Measurements from ENCODE around the gene FBXL19.

Gene FBXL19

GRCh38 chr16:30963925-30964511 lies 40.6 kb downstream of the FBXL19 start:
- DNase-seq (ENCODE audit: low read depth in 2 of 2, low spot score in 1 of 2) = no peak

GRCh38 chr16:30964574-30965226 lies 41.3 kb downstream of the FBXL19 start:
- DNase-seq (ENCODE audit: low read depth in 2 of 2, low spot score in 1 of 2) = no peak

- DNase-seq (ENCODE audit: low read depth in 2 of 2, low spot score in 1 of 2) = no peak
These were observed 42.1 kb downstream of the FBXL19 start for GRCh38 chr16:30965436-30965835.

GRCh38 chr16:30966033-30966619 lies 42.8 kb downstream of the FBXL19 start:
- DNase-seq (ENCODE audit: low read depth in 2 of 2, low spot score in 1 of 2) = no peak

GRCh38 chr16:30967795-30968194 lies 44.4 kb downstream of the FBXL19 start:
- DNase-seq (ENCODE audit: low read depth in 2 of 2, low spot score in 1 of 2) = no peak

- DNase-seq (ENCODE audit: low read depth in 2 of 2, low spot score in 1 of 2) = no peak
These were observed 46.0 kb downstream of the FBXL19 start for GRCh38 chr16:30969246-30969842.

GRCh38 chr16:30971298-30971697 lies 47.9 kb downstream of the FBXL19 start:
- DNase-seq (ENCODE audit: low read depth in 2 of 2, low spot score in 1 of 2) = no peak

GRCh38 chr16:30972872-30973271 lies 49.5 kb downstream of the FBXL19 start:
- no peak for DNase-seq (ENCODE audit: low read depth in 2 of 2, low spot score in 1 of 2)

- DNase-seq (ENCODE audit: low read depth in 2 of 2, low spot score in 1 of 2) = no peak
These were observed 51.0 kb downstream of the FBXL19 start for GRCh38 chr16:30974348-30974747.

- no peak for DNase-seq (ENCODE audit: low read depth in 2 of 2, low spot score in 1 of 2)
These were observed 53.1 kb downstream of the FBXL19 start for GRCh38 chr16:30976486-30976885.

- DNase-seq (ENCODE audit: low read depth in 2 of 2, low spot score in 1 of 2) = no peak
These were observed 54.1 kb downstream of the FBXL19 start for GRCh38 chr16:30977502-30977901.

GRCh38 chr16:30979170-30980022 lies 56.0 kb downstream of the FBXL19 start:
- no peak for DNase-seq (ENCODE audit: low read depth in 2 of 2, low spot score in 1 of 2)

GRCh38 chr16:30980023-30980371 lies 56.6 kb downstream of the FBXL19 start:
- no peak for DNase-seq (ENCODE audit: low read depth in 2 of 2, low spot score in 1 of 2)

- DNase-seq (ENCODE audit: low read depth in 2 of 2, low spot score in 1 of 2) = no peak
These were observed 57.1 kb downstream of the FBXL19 start for GRCh38 chr16:30980434-30980833.

- no peak for DNase-seq (ENCODE audit: low read depth in 2 of 2, low spot score in 1 of 2)
These were observed 57.6 kb downstream of the FBXL19 start for GRCh38 chr16:30980959-30981358.

- no peak for DNase-seq (ENCODE audit: low read depth in 2 of 2, low spot score in 1 of 2)
These were observed 59.3 kb downstream of the FBXL19 start for GRCh38 chr16:30982548-30983288.

GRCh38 chr16:30983289-30983889 lies 60.0 kb downstream of the FBXL19 start:
- DNase-seq (ENCODE audit: low read depth in 2 of 2, low spot score in 1 of 2) = no peak

- no peak for DNase-seq (ENCODE audit: low read depth in 2 of 2, low spot score in 1 of 2)
These were observed 60.7 kb downstream of the FBXL19 start for GRCh38 chr16:30983898-30984610.

- peak; percentile 45 to 69 for DNase-seq (ENCODE audit: low read depth in 2 of 2, low spot score in 1 of 2)
These were observed 61.5 kb downstream of the FBXL19 start, which contains the start of gene HSD3B7 for GRCh38 chr16:30984669-30985400. Gene HSD3B7 (plus strand): TSS chr16:30985207. CDS start chr16:30985659, 452 bp downstream.

Measured in stimulated activated CD8-positive, alpha-beta memory T cell treated with anti-CD3 and anti-CD28 coated beads, Interleukin-4, amount 100 ng/mL, for 4 hours (primary cell).